AML-193 (cell line): ENCODE results near the gene PRR22.
A peak's percentile ranks its signal among the peaks of the same experiment; 100 is the strongest.

Experiments used
- DNase-seq, 2 experiments: peaks; one replicate each; lab custom pipeline; 2025; lab: John Stamatoyannopoulos, UW

The PRR22 gene

DNA sequence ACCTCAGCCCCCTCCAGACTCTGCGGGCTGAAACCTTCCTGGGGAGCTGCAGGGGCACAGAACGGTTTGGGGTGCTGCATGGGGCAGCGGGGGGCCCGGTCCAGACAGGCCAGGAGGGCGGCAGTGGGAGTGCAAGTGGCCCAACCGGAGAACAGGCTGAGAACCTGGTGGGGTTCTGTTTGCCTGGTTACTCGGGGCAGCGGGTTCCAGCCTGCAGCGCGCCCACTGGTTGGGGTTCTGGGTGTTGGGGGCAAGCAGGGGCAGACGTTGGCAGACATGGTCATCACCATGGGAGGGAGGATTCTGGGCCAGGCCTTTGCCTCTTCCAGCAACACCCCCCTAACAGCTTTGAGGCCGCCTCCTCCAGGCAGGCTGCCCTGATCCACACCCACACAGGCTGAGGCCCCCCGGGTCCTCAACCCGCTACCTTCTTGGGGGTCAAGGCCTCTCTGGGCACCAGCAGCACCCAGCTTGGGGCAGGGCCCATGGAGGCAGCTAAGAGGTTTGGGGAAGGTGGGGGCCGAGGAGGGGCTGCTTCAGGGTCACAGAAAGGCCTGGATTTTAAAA is at the start of gene PRR22:
Gene PRR22, minus strand, starts transcription at position 166 of the 567 bp plus-strand sequence. Its CDS starts 86 bp downstream, at position 80.
- no peak for DNase-seq

DNA sequence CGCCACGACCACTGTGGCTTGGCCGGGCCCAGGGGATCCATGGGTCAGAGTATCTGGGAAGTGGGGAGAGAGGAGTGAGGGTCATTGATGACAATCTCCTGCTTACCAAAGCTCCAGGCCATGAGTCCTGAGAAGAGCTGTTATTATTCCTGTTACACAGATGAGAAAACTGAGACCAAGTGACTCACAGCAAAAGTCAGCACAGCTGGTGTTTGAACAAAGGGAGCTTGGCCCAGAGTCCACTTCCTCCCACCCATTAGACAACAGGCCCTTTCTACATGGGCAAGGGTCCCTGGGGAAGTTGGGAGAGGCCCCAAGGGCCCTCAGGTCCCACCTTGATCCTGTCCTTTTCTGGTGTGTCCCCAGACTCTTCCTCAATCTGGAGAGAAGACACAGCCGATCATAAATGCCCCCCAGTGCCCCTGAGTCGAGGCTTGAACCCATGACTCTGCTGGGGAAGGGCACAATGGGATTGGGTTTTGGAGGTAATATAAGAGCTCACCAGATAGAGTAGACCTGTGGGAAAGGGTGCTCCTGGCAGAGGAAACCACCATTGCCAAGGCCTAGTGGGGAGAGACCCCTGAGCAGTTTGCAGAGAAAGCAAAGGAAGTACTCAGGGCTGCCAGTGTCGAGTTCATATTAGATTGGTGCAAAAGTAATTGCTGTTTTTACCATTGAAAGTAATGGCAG is 48.1 kb upstream of the PRR22 start:
- DNase-seq: no peak

DNA sequence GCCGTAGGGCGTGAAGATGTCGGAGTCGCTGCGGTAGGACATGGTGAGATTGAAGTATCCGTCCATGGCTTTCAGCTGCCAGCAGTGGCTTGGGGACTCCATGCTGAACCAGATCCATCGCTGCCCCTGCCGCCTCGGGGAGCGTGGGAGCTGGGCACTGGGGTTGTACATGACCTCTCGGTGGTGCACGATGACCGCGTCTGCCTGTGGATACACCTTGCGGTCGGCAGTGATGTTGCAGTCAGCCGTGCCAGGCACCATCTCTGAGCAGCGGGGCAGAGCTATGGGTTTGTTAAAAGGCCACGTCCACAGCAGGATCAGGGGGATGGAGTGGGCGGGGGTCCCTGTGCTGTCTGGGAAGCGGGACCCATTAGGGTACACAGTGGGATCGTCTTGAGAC is 47.5 kb upstream of the PRR22 start:
- no peak for DNase-seq

DNA sequence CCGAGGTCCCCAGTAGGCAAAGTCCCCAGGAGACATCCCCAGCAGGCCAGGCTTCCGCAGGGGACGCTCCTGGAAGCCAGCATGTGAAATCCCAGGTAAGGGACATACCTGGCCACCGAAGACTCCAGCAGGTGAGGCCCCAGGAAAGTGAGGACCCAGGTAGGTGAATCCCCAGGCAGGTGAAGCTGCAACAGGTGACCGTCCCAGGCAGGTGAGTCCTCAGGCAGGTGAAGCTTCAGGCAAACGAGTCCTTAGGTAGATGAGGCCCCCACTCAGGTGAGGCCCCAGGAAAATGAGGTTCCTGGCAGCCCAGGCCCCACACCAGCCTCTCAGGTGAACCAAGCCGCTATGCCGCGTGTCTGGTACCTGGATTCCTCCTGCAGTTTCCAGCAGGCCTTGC is 46.6 kb upstream of the PRR22 start:
- DNase-seq: no peak

DNA sequence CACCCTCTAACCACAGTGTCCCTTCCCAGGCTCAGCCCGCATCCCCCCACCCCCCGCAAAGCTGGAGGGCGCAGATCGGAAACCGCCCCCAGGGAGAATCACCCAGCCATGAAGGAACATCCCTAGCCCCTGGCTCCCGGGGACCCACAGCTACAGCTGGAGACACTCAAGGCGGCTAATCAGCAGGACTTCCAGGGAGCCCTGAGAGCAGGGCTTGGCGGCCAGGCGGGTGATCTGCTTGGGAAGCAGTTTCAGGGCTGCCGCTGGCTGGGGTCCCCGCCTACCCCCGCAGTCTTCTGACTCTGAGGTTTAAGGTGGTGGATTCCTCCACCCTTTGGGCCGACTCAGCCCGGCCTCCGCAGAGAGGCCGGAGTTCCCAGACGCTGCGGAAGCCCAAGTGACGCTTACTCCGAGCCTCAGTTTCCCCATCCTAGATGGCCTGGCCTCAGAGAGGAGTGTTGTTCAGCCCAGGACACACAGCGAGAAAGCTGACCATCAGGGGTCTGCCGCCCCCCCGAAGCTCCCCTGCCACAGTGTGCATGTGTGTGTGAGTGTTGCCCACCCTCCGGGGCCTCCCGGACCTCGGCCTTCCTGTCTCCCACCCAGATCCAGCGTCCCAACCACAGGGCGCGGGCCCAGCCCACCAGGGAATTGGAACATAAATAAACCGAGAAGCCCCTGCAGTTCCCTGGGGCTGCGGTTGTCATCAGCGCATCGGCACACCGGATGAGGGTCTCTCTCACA is 45.2 kb upstream of the PRR22 start:
- no peak for DNase-seq

DNA sequence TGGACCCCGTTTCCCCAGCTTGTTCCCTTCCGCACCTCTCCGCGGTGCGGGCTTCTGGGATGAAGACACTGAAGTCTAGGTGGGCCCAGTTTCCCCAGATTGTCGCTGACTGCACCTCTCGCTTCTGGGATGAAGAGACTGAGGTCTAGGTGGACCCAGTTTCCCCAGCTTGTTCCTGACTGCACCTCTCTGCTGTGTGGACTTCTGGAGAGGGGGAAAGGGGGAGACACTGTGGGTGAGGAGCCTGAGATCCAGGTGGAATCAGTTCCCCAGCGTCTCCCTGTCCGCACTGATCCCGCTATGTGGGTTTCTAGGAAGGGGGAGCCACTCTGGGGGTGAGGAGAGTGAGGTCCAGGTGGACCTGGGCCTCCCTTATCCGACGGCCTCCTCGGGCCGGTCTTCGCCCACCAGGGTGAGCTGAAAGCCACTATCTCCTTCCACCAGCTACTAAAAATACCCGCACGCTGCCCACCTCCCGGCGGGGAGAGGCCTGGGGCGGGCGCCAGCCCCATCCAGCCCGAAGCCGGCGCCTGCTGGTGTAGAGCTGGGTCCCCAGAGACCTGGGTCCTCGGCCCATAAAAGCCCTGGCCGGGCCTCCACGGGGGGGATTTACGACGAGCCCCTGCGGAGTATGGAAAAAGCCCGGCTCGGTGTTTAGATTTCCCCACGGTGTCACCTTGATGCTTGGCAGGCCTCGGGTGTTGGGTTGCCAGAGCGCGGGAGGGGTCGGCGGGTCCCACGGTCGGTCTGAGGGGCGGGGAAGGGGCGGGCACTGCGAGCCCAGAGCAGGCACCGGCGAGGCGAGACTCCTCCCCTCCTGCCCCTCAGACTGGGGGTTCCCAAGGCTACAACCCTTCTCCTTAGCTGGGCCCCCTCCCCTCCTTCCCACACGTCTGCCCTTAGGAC is 44.4 kb upstream of the PRR22 start:
- DNase-seq: no peak

DNA sequence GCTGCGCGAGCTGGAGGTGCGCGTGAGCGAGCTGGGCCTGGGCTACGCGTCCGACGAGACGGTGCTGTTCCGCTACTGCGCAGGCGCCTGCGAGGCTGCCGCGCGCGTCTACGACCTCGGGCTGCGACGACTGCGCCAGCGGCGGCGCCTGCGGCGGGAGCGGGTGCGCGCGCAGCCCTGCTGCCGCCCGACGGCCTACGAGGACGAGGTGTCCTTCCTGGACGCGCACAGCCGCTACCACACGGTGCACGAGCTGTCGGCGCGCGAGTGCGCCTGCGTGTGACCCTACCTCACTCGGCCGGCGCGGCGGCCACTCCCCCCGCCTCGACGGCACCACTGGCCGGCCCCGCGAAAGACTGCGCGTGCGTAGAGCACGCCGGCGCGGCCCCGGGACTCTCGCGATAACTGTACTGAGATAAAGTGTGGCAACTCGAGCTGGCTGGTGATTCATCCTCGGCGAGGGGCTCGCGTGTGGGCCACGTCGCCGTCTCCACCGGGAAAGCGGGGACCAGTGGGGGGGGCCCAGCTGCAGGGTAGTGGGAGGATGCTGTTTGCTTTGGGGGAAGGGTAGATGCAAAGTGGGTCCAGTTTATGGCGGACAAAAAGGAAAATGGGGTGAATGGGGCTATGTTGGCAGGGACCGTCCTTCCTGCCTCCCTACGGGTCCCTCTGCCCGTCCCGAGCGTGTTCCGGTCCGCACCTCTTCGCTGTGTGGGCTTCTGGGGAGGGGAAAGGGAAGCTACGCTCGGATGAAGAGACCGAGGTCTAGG is 43.5 kb upstream of the PRR22 start:
- peak; percentile 90 to 94 for DNase-seq

DNA sequence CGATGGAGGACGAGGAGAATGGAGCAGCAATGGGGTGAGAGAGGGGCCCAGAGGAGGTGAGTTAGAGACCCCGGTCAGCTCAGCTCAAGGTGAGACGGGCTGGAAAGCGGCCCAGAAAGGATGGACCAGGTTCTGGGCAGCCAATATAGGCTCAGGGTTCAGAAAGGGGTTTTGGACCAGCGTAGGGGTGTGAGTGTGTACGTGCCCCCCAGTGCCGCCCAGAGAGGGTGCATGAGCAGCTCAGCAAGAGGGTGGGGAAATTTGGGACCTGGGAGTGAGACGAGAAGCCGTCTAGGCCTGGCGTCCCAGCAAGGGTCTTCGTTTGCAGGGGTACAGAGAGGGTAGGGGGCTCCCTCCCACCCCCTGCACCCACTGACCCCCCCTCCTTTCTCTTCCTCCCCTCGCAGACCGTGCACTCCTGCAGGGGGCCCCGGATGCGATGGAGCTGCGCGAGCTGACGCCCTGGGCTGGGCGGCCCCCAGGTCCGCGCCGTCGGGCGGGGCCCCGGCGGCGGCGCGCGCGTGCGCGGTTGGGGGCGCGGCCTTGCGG is 42.9 kb upstream of the PRR22 start:
- DNase-seq: no peak

DNA sequence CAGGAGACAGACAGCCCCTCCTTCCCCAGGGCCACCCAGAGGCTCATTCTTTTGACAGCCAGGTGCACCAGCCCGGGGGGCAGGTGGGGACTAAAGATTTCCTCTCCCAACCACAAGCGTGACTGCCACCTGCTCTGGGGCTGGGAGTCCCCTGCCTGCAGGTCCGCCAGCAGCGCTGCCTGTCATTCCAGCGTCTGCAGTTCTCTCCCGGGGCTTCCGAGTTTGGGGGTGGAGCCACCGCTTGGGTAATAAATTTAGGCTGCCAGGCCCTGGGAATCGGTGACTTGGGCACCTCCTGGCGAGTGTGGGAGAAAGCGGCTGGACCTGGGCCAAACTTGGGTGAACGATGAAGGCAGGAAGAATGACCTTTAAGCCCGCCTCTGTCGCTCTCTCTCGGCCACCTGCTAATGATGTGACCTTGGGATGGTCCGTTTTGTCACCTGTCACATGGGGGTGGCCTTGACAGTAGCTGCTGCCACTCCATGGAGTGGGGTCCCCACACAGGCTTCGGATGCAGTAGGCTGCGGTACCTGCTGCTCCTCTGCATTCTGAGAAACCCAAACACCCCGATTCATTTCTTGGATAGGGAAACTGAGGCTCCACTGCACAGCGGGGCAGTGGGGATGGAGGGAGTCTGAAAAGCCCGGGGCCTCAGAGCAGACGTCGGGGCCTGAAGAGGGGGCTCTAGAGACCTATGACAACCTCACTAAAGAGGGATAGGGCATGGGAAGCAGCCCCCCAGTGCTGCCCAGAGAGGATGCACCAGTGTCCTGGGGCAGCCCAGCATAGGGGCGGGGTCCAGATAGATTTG is 42.2 kb upstream of the PRR22 start:
- DNase-seq: no peak

DNA sequence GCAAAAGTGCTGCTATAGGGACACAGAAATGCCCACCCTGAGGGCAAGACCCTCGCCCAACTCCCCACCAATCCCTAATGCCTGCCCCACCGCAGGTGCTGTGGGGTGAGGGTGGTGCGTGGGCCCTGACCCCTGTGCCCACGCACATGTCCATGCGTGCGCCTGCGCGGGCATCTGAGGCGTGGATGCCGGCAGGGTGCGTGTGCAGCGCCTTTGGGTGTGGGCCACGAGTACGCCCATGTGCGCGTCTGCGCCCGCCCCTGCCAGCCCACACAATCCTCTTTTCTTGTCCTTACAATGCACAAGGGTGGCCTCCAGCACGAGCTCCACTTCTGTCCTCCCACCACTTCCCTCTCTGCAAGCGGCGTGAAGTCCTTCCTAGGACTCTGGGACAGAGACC is 40.6 kb upstream of the PRR22 start:
- DNase-seq: no peak

DNA sequence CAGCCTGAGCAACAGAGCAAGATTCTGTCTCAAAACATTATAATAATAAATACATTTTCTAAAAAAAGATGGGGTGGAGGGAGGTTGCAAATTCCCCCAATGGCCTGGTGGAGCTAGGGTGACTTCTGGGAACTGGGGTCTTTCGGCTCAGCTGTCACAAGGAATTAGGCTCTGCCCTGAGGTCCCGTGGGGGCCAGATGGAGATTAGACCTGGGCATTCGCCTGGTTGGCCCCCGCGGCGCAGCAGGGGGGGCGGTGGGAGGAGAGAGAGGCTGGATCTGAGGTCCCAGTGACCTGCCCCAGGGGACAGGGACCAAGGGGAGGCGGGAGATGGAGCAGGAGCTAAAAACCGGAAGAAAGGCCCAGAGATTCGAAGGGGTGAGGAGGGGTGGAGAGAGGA is 40.2 kb upstream of the PRR22 start:
- DNase-seq: no peak

DNA sequence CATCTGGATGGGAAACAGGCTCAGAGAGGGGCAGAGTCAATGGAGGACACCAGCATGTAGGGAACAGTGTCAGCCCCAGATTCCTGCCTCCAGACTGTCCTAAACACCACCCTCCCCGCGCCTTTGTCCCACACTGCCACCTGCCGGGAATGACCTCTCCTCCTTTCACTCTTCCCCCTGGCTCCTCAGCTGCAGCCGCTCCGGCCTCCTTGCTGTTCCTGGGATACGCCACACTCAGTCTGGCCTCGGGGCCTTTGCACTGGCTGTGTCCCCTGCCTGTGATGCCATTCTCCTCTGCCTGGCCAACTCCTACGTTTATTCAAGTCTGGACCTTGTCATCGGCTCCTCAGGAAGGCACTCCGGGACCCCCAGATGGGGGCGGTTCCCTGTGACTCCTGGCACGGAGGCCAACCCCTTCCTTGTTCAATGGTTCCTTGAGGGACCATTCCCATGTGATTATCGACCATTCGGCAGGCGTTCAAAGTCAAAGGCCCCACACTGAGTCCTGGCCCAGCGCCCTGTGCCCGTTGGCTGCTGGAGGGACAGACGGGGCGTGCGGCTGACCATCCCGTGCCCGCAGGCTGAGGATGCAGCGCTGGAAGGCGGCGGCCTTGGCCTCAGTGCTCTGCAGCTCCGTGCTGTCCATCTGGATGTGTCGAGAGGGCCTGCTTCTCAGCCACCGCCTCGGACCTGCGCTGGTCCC is 39.2 kb upstream of the PRR22 start:
- no peak for DNase-seq

DNA sequence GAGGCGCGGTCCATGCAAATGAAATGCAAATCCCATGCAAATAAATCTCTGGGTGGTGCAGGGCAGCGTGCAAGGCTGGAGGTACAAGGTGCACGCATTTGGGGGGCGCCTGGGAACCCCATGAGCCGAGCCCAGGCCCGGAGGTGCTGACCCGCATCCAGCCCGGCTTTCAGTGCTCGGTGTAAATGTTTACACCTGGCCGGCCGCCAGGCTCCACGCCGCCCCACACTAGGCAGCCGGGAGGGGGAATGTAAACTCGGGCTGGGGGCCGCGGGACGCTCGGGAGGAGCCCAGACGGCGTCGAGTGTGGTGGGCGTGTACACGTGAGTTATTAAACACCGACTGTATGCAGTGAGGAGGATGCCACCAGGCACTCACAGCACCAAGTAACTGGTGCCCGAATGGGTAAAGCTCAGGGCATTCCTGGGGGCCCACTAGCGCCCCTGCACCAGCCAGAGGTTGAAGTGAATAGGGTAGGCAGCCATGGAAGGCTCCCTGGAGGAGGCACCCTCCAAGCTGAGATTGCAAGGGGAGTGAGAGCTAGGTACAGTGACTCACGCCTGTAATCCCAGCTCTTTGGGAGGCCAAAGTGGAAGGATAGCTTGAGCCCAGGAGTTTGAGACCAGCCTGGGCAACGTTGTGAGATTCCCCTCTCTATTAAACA is 37.8 kb upstream of the PRR22 start:
- DNase-seq: no peak

DNA sequence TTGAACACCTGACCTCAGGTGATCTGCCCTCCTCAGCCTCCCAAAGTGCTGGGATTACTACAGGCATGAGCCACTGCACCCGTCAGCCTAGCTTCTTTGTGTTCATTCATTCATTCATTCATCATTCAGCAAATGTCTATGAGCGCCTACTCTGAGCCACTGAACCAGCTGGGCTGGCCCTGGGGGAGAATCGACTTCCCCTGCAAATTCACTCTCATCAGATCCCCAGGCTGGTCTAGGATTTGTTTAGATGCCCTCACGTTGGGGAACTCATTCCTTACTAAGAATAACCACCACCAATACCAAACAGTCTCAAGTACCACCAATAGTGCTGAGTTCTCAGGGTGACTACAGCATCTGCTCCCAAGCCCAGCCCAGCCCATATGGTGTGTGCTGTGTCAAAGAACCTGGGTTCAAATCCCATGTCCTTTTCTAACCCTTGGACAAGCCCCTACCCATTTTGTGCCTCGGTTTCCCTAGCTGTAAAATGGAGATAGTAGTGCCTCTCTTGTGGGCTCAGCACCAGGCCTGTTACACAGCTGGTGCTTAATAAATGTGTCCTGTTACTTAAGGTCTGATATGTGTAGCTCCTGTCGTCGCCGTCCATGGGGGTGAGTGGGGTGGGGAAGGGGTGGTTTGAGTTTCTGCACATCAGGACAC is 37.1 kb upstream of the PRR22 start:
- DNase-seq: no peak

DNA sequence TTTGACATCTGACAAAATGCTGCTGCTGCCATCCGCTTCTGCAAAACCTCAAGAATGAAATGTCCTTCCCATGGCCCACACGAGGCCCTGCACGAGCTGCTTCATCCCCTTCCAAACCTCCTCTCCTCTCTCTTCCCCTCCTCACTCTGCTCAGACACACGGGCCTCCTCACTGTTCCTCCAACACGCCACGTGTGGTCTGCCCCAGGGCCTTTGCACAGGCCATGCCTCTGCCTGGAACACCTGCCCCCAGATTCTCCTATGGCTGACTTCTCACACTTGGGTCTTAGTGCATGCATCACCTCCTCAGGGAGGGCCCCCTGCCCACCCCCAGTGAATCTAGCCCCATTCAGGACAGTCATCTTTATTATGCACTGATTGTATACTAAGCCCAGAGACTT is 36.2 kb upstream of the PRR22 start:
- DNase-seq: no peak

DNA sequence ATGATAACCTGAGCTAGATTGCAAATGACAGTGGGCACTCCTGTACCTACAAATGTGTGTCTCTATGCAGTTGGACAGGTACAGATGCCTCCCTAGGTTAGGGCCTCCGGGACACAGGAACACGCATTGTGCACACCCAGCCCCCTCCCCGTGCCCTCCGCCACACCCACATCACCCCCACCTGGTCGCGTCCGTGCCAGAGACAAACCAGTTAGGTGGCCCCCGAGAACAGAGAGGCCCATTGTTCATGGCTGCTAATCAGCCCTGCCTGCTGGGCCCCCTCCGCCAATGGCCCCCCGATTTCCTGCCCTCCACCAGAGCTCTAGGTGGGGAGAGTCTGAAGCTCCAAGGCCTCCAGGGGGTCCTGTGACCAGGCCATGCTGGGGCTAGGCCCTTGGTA is 34.0 kb upstream of the PRR22 start:
- DNase-seq: no peak

DNA sequence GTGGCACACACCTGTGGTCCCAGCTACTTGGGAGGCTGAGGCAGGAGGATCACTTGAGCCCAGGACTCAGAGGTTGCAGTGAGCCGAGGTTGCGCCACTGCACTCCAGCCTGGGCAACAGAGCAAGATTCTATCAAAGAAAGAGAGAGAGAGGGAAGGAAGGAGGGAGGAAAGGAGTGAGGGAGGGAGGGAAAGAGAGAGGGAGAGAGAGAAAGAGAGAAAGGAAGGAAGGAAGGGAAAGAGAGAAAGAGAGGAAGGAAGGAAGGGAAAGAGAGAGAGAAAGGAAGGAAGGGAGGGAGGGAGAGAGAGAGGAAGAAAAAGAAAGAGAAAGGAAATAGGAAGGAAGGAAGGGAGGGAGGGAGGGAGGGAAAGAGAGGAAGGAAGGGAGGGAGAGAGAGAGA is 32.7 kb upstream of the PRR22 start:
- DNase-seq: no peak

DNA sequence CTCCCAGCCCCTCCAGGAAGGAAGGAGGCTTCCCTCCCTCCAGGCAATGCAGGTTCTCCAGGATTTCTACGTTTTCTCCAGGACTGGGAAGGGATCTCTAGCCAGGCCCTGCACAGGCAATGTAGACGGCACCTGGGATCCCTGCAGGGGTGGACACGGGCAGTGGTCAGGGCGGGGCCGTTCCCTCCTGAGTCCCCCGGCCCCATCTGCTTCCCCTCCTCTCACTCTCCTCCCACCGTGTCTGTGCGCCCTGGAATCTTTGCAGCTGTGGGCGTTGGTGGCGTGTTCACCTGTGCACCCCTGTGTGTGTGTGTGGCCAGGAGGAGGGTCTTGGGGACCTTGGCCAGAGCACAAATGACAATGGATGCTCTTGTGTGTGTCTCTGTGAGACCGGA is 30.3 kb upstream of the PRR22 start:
- no peak for DNase-seq
